OCI-LY3 (cell line): ENCODE results near the gene LIME1.

ENCODE experiments used
- CTCF ChIP-seq: fragments of 200-600, 300-600 bp; sonication (generic); IDR thresholded peaks from 2 replicates; pipeline ENCODE4 v1.5.1; 2014; ENCODE audit warnings: antibody characterized with exemption, low read length, low read depth
- EZH2phosphoT487 ChIP-seq: fragments of 200-600 bp; shearing (Covaris generic); IDR thresholded peaks from 2 replicates; pipeline ENCODE4 v1.6.1; 2018; ENCODE audit warnings: antibody characterized with exemption, mixed run types, low read depth

- no peak for TF ChIP-seq CTCF
- no peak for TF ChIP-seq EZH2phosphoT487
Observed at GRCh38 chr20:63711085-63711645, 25.3 kb upstream of the LIME1 start.
